Spleen (tissue), 7 donors: ENCODE data around the gene ZCCHC3.

Source experiments
- POLR2A ChIP-seq, 3 donors: fragments of 450-650 bp; IDR thresholded peaks; one replicate each; pipeline ENCODE4 v1.5.1; 2017; ENCODE audit warnings: antibody characterized with exemption in 3 of 3, mild to moderate bottlenecking in 1 of 3
- TF ChIP-seq, protein P1 (sequence below), 11 experiments: fragments of 200-600 bp in 7 of 11; fragments of 450-650 bp in 4 of 11; sonication (generic) in 4 of 11; IDR thresholded peaks in 8 of 11; conservative IDR thresholded peaks in 3 of 11; 1 replicate in 7 of 11; 2 replicates in 4 of 11; pipeline versions ENCODE4 v1.4.0 to v1.8.0; 2016 to 2021; ENCODE audit warnings: antibody characterized with exemption in 11 of 11, inconsistent platforms in 4 of 11, mild to moderate bottlenecking in 1 of 11
- donor health status: DM: no; HTN: no; CAD: no; lungs with moderate emphysema.
- donor health status: DM: no; HTN: no; CAD: no.
- donor health status: DM: no; HTN: no; CAD: no.

DNA sequence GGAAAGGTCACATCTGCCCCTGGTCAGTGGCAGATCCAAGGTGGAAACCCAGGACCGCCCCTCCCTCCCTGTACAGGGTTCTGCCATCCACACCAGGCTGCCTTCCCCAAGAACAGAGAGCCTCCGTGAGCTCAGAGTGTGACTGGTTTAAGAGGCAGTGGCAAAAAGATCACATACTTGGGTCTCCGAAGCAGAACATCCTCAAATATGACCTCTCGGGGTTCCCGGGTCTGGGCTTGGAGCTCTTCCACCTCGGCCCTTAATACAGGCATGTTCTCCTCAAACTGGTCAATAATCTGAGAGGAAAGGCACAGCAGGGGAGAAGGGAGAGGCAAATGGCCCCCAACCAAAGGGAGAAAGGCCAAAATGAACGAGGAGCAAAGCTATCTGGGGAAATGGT lies 21.6 kb upstream of the ZCCHC3 start:
- TF ChIP-seq, protein P1, sequence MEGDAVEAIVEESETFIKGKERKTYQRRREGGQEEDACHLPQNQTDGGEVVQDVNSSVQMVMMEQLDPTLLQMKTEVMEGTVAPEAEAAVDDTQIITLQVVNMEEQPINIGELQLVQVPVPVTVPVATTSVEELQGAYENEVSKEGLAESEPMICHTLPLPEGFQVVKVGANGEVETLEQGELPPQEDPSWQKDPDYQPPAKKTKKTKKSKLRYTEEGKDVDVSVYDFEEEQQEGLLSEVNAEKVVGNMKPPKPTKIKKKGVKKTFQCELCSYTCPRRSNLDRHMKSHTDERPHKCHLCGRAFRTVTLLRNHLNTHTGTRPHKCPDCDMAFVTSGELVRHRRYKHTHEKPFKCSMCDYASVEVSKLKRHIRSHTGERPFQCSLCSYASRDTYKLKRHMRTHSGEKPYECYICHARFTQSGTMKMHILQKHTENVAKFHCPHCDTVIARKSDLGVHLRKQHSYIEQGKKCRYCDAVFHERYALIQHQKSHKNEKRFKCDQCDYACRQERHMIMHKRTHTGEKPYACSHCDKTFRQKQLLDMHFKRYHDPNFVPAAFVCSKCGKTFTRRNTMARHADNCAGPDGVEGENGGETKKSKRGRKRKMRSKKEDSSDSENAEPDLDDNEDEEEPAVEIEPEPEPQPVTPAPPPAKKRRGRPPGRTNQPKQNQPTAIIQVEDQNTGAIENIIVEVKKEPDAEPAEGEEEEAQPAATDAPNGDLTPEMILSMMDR (IDR thresholded peaks at IDR 0.05 in 8 of 11, conservative IDR thresholded peaks at IDR 0.05 in 3 of 11) = no peak
- no peak for TF ChIP-seq POLR2A (IDR thresholded peaks at IDR 0.05)
